Mesangial cell (primary cell): ENCODE measurements around the gene OR52N5. TPM values are rescaled to one million over a fixed set of nuclear protein-coding genes. Genes with fewer than 3 reads are reported as not detected.

ENCODE experiments used
- total RNA-seq: library from RNA; depleted of rRNA; stranded (reverse); fragments of >200 nt; gene quantifications from 2 replicates; pipeline ENCODE4 v1.2.3, GENCODE V29; 2015

OR52N5 gene
- total RNA-seq = not detected in 2 replicates

DNA sequence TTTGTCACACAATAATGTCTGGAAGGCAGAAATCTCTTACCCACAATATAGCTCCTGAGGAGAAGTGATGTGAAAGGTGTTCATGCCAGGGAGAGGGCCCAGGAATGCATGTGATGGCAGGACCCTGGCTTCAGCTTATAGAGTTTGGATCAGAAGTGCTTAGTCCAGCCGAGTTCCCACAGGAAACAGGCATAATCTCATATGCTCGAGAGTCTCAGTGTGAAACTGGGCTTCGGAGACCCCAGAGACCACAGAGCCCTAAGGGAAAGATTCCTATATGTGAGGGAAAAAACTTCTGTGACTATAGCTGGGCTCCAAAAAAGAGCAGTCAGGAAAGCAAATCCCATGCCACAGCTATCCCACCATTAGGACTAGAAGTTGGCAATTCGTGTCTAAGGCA is at the start of gene OR52N5:
Gene OR52N5, minus strand, starts transcription at position 101 of the 400 bp plus-strand sequence. CDS start 4,721 bp downstream, outside the sequence.

GRCh38 chr11:5808500-5809121 is 25.5 kb upstream of the OR52N5 start, which contains the start of gene OR52N2:
Gene OR52N2 (plus strand): TSS chr11:5808924. CDS start chr11:5820336, 11,412 bp downstream.

DNA sequence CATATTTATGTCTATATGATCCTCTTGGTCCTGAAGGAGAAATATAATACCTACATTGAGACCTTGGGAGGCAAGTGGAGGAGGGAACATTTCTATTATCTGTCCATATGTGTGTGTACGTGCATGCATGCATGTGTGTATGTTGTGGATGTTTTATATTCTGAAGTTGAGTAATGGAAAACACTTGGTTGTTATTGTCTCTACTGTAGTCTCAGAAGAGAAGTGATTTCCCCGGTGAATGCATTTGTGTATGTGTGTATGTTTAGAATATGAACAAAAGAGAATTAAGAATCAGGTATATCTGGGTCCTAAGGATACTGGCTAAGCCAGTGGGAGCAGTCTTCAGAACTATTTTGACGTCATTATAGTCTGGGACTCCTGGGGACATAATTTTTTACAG is 8.0 kb upstream of the OR52N5 start, which contains the start of gene OR52N1:
Gene OR52N1, minus strand, starts transcription at position 101 of the 400 bp plus-strand sequence. CDS start 2,449 bp downstream, outside the sequence.

GRCh38 chr11:5753943-5754342 is 29.2 kb downstream of the OR52N5 start, which contains the start of gene OR52N4:
Gene OR52N4 (plus strand): TSS chr11:5754243. CDS start chr11:5754741, 498 bp downstream.

GRCh38 chr11:5736396-5736795 is 46.8 kb downstream of the OR52N5 start, which contains the start of gene OR56B1:
Gene OR56B1 (plus strand): TSS chr11:5736448. CDS start chr11:5736517, 69 bp downstream.

Other genes starting within 250 kb of the OR52N5 start
- gene OR52H1, start 234.8 kb downstream of the OR52N5 start, total RNA-seq = not detected in 2 replicates
- gene OR52B6, start 202.5 kb downstream of the OR52N5 start, total RNA-seq = not detected in 2 replicates
- gene TRIM6, start 186.7 kb downstream of the OR52N5 start, total RNA-seq = 5.1 and 6.1 TPM in 2 replicates
- gene TRIM34, start 158.4 kb downstream of the OR52N5 start, total RNA-seq = 1.8 and 2.0 TPM in 2 replicates
- 16.5 and 23.2 TPM in 2 replicates for gene TRIM5, start 98.3 kb downstream of the OR52N5 start, total RNA-seq
- 5.1 and 8.6 TPM in 2 replicates for gene TRIM22, start 93.6 kb downstream of the OR52N5 start, total RNA-seq
- not detected in 2 replicates for gene OR56B1, start 46.9 kb downstream of the OR52N5 start, total RNA-seq
- gene OR52N4, start 29.1 kb downstream of the OR52N5 start, total RNA-seq = not detected in 2 replicates
- gene OR52N1, start 7.9 kb upstream of the OR52N5 start, total RNA-seq = not detected in 2 replicates
- not detected in 2 replicates for gene OR52N2, start 25.6 kb upstream of the OR52N5 start, total RNA-seq
- not detected in 2 replicates for gene OR52E6, start 58.5 kb upstream of the OR52N5 start, total RNA-seq
- gene OR52E8, start 74.3 kb upstream of the OR52N5 start, total RNA-seq = not detected in 2 replicates
- gene OR52E4, start 97.3 kb upstream of the OR52N5 start, total RNA-seq = not detected in 2 replicates
- not detected in 2 replicates for gene OR52E5, start 109.9 kb upstream of the OR52N5 start, total RNA-seq
- not detected in 2 replicates for gene OR56A3, start 158.9 kb upstream of the OR52N5 start, total RNA-seq
- gene OR56A5, start 185.1 kb upstream of the OR52N5 start, total RNA-seq = not detected in 2 replicates
- not detected in 2 replicates for gene OR52L1, start 203.6 kb upstream of the OR52N5 start, total RNA-seq
- not detected in 2 replicates for gene OR56A4, start 223.6 kb upstream of the OR52N5 start, total RNA-seq
- not detected in 2 replicates for gene OR56A1, start 247.4 kb upstream of the OR52N5 start, total RNA-seq